ENCODE data around the gene ACIN1. TPM values are rescaled to one million over a fixed set of nuclear protein-coding genes. Genes with fewer than 3 reads are reported as not detected.

The ACIN1 gene
- total and polyA plus RNA-seq, 2 of the 13 experiments (the other 11 are each of a cell fraction or from before 2014, with no cell fraction given): 165 to 183 TPM

GRCh38 chr14:23097786-23098185, 2.9 kb upstream of the ACIN1 start:
- FAIRE-seq (no peak), DNase-seq (ENCODE audit: low spot score) (no peak), ATAC-seq (no peak)
- no TSS peak for BruUV-seq (replicated peaks)
- WGBS (ENCODE audit: low lambda C conversion rate): 93% methylated on average over 7 of the region's 7 CpGs
- peaks cover 49% of the 10 kb centered on the region for H3K79me2 ChIP-seq (ENCODE audit: insufficient read depth, low read length)
- H3K4me3 ChIP-seq (replicated peaks in 1 of 3; ENCODE audit: insufficient read depth in 1 of 3, low read depth in 2 of 3, low read length in 3 of 3): no peak overlapping the region
- H3K9ac ChIP-seq (ENCODE audit: insufficient read depth, low read depth, low read length): no peak overlapping the region
- no peak overlapping the region for H2AFZ ChIP-seq (ENCODE audit: low read length)
- POLR2A ChIA-PET: interaction anchor here (0.8 to 1.5 kb wide), 5 partner anchors 16 to 91 kb away, joined by 3 to 4 read pairs (median 3); no protein-coding TSS in a partner anchor
- in situ Hi-C loops (cut with HindIII; ENCODE audit: extremely low pct_ligation_motif_present, low pct_unique_long_range_greater_than_20kb) (no loop called here), intact Hi-C loops (cut with micrococcal nuclease; ENCODE audit: unreplicated experiment) (loop anchor here (10.0 kb wide), 1 partner anchor 1017 kb away; the partner anchor contains the start of genes DCAF11 and NRL)
- peaks cover 6 to 18% of the 10 kb centered on the region in 2 experiments; a peak in 3 of 5 replicates for H3K27me3 ChIP-seq (ENCODE audit: control insufficient read depth in 1 of 2, insufficient read depth in 2 of 2, low read length in 2 of 2)
- H3K4me2 ChIP-seq (ENCODE audit: low read depth, low read length): peak overlapping the region; percentile 7; the same call in 1 of the 2 replicates
- peaks cover 18% of the 10 kb centered on the region for H4K20me1 ChIP-seq (ENCODE audit: insufficient read depth, low read length)
- peaks cover 28% of the 10 kb centered on the region for H3K4me1 ChIP-seq (ENCODE audit: insufficient read depth, low read length)
- TF ChIP-seq NR1H2 (CRISPR knock-in tag; IDR thresholded peaks at IDR 0.05; ENCODE audit: borderline replicate concordance, low read depth): 0 out of 2 replicates have a peak, but pooled peaks have one; percentile 21
- TF ChIP-seq YEATS2 (CRISPR knock-in tag; IDR thresholded peaks at IDR 0.05; ENCODE audit: borderline replicate concordance): no peak
- no peak overlapping the region for H3K27ac ChIP-seq (ENCODE audit: extremely low read length, insufficient read depth, low read length)
- CTCF ChIA-PET (ENCODE audit: low intra/inter-chr PET ratio, low total read pairs): no interaction called here
- no peaks in the 10 kb centered on the region for H3K9me3 ChIP-seq (ENCODE audit: low read length)
- peaks cover 14 to 32% of the 10 kb centered on the region in 2 experiments for H3K36me3 ChIP-seq (replicated peaks in 1 of 2; ENCODE audit: control insufficient read depth in 1 of 2, insufficient read depth in 2 of 2, low read length in 2 of 2)

GRCh38 chr14:23095196-23096108, 516 bp upstream of the ACIN1 start, which contains the start of gene C14orf119:
TSS of gene C14orf119 (plus strand) at chr14:23095505. CDS start at chr14:23097659, 2,154 bp downstream.
- peak within 1 kb of the TSS; percentile 96 for H3K9ac ChIP-seq (ENCODE audit: insufficient read depth, low read depth, low read length)
- peak; percentile 97 for FAIRE-seq
- peak; percentile 100 for DNase-seq (ENCODE audit: low spot score)
- no peaks in the 10 kb centered on the region for H3K9me3 ChIP-seq (ENCODE audit: low read length)
- CTCF ChIA-PET (ENCODE audit: low intra/inter-chr PET ratio, low total read pairs): interaction anchor here (1.9 to 3.0 kb wide), 3 partner anchors 18 to 27 kb away, joined by 7 to 20 read pairs (median 7); no protein-coding TSS in a partner anchor
- peak; percentile 92 for ATAC-seq
- POLR2A ChIA-PET: interaction anchor here (0.6 to 3.6 kb wide), 110 partner anchors 10 to 1941 kb away, joined by 3 to 146 read pairs (median 5); partner anchors contain the start of genes AJUBA, BCL2L2, CARMIL3 and CBLN3
- peak within 1 kb of the TSS; percentile 89 for H3K27ac ChIP-seq (ENCODE audit: extremely low read length, insufficient read depth, low read length)
- peak within 1 kb of the TSS; percentile 71 to 96 (median 95) for H3K4me3 ChIP-seq (replicated peaks in 1 of 3; ENCODE audit: insufficient read depth in 1 of 3, low read depth in 2 of 3, low read length in 3 of 3)
- H2AFZ ChIP-seq (ENCODE audit: low read length): peak within 1 kb of the TSS; percentile 54
- intact Hi-C loops (cut with micrococcal nuclease; ENCODE audit: unreplicated experiment): loop anchor here (1.0 to 10.0 kb wide), 3 partner anchors 61 to 1019 kb away; partner anchors contain the start of genes DCAF11, HOMEZ, NRL and PSMB5
- peak within 1 kb of the TSS; percentile 83 for H3K4me2 ChIP-seq (ENCODE audit: low read depth, low read length)
- in situ Hi-C loops (cut with HindIII; ENCODE audit: extremely low pct_ligation_motif_present, low pct_unique_long_range_greater_than_20kb): no loop called here
- H3K79me2 ChIP-seq (ENCODE audit: insufficient read depth, low read length): peaks cover 69% of the 10 kb centered on the region
- H3K27me3 ChIP-seq (ENCODE audit: control insufficient read depth in 1 of 2, insufficient read depth in 2 of 2, low read length in 2 of 2): no peaks in the 10 kb centered on the region; a peak in 1 of 5 replicates
- peaks cover 26% of the 10 kb centered on the region for H4K20me1 ChIP-seq (ENCODE audit: insufficient read depth, low read length)
- H3K36me3 ChIP-seq (replicated peaks in 1 of 2; ENCODE audit: control insufficient read depth in 1 of 2, insufficient read depth in 2 of 2, low read length in 2 of 2): peaks cover 25 to 53% of the 10 kb centered on the region in 2 experiments
- peaks cover 37% of the 10 kb centered on the region for H3K4me1 ChIP-seq (ENCODE audit: insufficient read depth, low read length)
- WGBS (ENCODE audit: low lambda C conversion rate): under 1% methylated on average over 46 of the region's 46 CpGs
- TSS peak; percentile 81 for BruUV-seq (replicated peaks)
- TF ChIP-seq MAF1 (CRISPR knock-in tag; IDR thresholded peaks at IDR 0.05; ENCODE audit: borderline replicate concordance) (peak; percentile 64), PREB (CRISPR knock-in tag; IDR thresholded peaks at IDR 0.05) (0 out of 2 replicates have a peak, but pooled peaks have one; percentile 50), NCOR1 (IDR thresholded peaks at IDR 0.05; ENCODE audit: borderline replicate concordance, low read length) (peak; percentile 54; the same call in 1 of the 2 replicates), ZNF660 (CRISPR knock-in tag; IDR thresholded peaks at IDR 0.05; ENCODE audit: borderline replicate concordance, low read depth) (no peak), ZSCAN22 (CRISPR knock-in tag; IDR thresholded peaks at IDR 0.05) (no peak), ZNF563 (CRISPR knock-in tag; IDR thresholded peaks at IDR 0.05) (0 out of 2 replicates have a peak, but pooled peaks have one; percentile 53), ZNF296 (CRISPR knock-in tag; conservative IDR thresholded peaks at IDR 0.05) (no peak)
- TF ChIP-seq, protein P1, sequence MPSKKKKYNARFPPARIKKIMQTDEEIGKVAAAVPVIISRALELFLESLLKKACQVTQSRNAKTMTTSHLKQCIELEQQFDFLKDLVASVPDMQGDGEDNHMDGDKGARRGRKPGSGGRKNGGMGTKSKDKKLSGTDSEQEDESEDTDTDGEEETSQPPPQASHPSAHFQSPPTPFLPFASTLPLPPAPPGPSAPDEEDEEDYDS (CRISPR knock-in tag; IDR thresholded peaks at IDR 0.05): peak; percentile 81
- TF ChIP-seq, protein P2, sequence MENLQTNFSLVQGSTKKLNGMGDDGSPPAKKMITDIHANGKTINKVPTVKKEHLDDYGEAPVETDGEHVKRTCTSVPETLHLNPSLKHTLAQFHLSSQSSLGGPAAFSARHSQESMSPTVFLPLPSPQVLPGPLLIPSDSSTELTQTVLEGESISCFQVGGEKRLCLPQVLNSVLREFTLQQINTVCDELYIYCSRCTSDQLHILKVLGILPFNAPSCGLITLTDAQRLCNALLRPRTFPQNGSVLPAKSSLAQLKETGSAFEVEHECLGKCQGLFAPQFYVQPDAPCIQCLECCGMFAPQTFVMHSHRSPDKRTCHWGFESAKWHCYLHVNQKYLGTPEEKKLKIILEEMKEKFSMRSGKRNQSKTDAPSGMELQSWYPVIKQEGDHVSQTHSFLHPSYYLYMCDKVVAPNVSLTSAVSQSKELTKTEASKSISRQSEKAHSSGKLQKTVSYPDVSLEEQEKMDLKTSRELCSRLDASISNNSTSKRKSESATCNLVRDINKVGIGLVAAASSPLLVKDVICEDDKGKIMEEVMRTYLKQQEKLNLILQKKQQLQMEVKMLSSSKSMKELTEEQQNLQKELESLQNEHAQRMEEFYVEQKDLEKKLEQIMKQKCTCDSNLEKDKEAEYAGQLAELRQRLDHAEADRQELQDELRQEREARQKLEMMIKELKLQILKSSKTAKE (CRISPR knock-in tag; IDR thresholded peaks at IDR 0.05; ENCODE audit: borderline replicate concordance): no peak

Data from HepG2 (cell line).